Body of pancreas (tissue), 4 donors: Measurements from ENCODE around the gene TAPBPL.

Experiments used
- POLR2A ChIP-seq, 3 donors: fragments of 450-650 bp; IDR thresholded peaks; one replicate each; pipeline ENCODE4 v1.6.1; 2016; ENCODE audit warnings: antibody characterized with exemption in 3 of 3, mild to moderate bottlenecking in 2 of 3
- TF ChIP-seq, protein P1 (sequence below), 7 experiments: fragments of 450-650 bp in 4 of 7; fragments of 200-600 bp in 3 of 7; sonication (generic) in 3 of 7; IDR thresholded peaks; one replicate each; pipeline ENCODE4 v1.5.1; 2016 to 2019; ENCODE audit warnings: antibody characterized with exemption in 7 of 7

DNA sequence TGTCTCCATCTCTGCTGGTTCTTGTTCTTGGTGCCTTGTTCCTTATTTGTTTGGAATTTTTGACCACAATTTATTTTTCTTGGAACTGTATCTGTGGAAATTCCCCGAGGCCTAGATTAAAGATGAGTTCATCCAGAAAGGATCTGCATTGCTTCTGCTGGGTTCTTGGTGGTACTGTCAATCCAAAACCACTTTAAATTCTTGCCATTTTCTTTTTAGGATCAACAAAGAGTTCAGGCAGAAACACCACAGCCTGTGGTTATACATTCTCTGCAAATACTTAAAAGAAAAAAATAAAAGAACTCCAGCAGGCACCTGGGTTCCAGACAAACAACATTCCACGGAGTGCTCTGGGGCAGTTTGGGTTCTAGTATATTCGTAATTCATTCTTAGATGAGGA lies 24.6 kb downstream of the TAPBPL start:
- TF ChIP-seq, protein P1, sequence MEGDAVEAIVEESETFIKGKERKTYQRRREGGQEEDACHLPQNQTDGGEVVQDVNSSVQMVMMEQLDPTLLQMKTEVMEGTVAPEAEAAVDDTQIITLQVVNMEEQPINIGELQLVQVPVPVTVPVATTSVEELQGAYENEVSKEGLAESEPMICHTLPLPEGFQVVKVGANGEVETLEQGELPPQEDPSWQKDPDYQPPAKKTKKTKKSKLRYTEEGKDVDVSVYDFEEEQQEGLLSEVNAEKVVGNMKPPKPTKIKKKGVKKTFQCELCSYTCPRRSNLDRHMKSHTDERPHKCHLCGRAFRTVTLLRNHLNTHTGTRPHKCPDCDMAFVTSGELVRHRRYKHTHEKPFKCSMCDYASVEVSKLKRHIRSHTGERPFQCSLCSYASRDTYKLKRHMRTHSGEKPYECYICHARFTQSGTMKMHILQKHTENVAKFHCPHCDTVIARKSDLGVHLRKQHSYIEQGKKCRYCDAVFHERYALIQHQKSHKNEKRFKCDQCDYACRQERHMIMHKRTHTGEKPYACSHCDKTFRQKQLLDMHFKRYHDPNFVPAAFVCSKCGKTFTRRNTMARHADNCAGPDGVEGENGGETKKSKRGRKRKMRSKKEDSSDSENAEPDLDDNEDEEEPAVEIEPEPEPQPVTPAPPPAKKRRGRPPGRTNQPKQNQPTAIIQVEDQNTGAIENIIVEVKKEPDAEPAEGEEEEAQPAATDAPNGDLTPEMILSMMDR (IDR thresholded peaks at IDR 0.05) = no peak
- no peak for TF ChIP-seq POLR2A (IDR thresholded peaks at IDR 0.05)
